ENCODE measurements around the gene NR6A1.

- TF ChIP-seq EZH2 (IDR thresholded peaks at IDR 0.05; ENCODE audit: borderline replicate concordance, low read length) (no peak), CTCF (conservative IDR thresholded peaks at IDR 0.05 in 1 of 2, IDR thresholded peaks at IDR 0.05 in 1 of 2; ENCODE audit: extremely low read depth in 1 of 2, insufficient read depth in 1 of 2, low read depth in 1 of 2, low read length in 2 of 2) (no peak)
Measured at GRCh38 chr9:124522121-124523098, 248.7 kb downstream of the NR6A1 start.

Measured in mammary epithelial cell (primary cell).